WTC11 (cell line): ENCODE results near the gene RAPGEF1.

Experiments
- ATF1 ChIP-seq: sonication (generic); formaldehyde crosslinking; IDR thresholded peaks from 2 replicates; pipeline ENCODE4 v1.8.1; 2023; ENCODE audit warnings: mild to moderate bottlenecking, moderate library complexity, missing genetic modification reagents
- CBFB ChIP-seq: sonication (generic); formaldehyde crosslinking; IDR thresholded peaks from 2 replicates; pipeline ENCODE4 v1.8.1; 2022; ENCODE audit warnings: mild to moderate bottlenecking, low read depth, missing genetic modification reagents
- CTCF ChIP-seq: fragments of 200-600 bp; IDR thresholded peaks from 2 replicates; pipeline ENCODE4 v1.8.0; 2022; ENCODE audit warnings: antibody characterized with exemption
- MAX ChIP-seq: sonication (generic); formaldehyde crosslinking; IDR thresholded peaks from 2 replicates; pipeline ENCODE4 v1.8.0; 2022; ENCODE audit warnings: mild to moderate bottlenecking, missing genetic modification reagents
- STAT6 ChIP-seq: sonication (generic); formaldehyde crosslinking; conservative IDR thresholded peaks from 2 replicates; pipeline ENCODE4 v1.8.1; 2023; ENCODE audit warnings: mild to moderate bottlenecking, low read depth, missing genetic modification reagents, moderate library complexity
- TEAD1 ChIP-seq: sonication (generic); formaldehyde crosslinking; IDR thresholded peaks from 2 replicates; pipeline ENCODE4 v1.8.0; 2022; ENCODE audit warnings: mild to moderate bottlenecking, missing genetic modification reagents
- USF2 ChIP-seq: sonication (generic); formaldehyde crosslinking; IDR thresholded peaks from 2 replicates; pipeline ENCODE4 v1.8.1; 2023; ENCODE audit warnings: mild to moderate bottlenecking, missing genetic modification reagents, moderate library complexity

GRCh38 chr9:131666774-131667173 lies 73.1 kb downstream of the RAPGEF1 start:
- TF ChIP-seq CTCF = no peak
- no peak for TF ChIP-seq TEAD1 (CRISPR knock-in tag)
- no peak for TF ChIP-seq CBFB (CRISPR knock-in tag)
- TF ChIP-seq USF2 (CRISPR knock-in tag) = no peak
- no peak for TF ChIP-seq ATF1 (CRISPR knock-in tag)
- TF ChIP-seq MAX (CRISPR knock-in tag) = no peak
- no peak for TF ChIP-seq STAT6 (CRISPR knock-in tag)
